Keratinocyte (primary cell): ENCODE data around the gene TTC23L. TPM values are rescaled to one million over a fixed set of nuclear protein-coding genes. Genes with fewer than 3 reads are reported as not detected.

Experiments used
- DNase-seq: peaks from one replicate; pipeline ENCODE4 v3.0.0-alpha.2; 2011; ENCODE audit warnings: low read depth, missing footprints, low spot score
- FAIRE-seq: peaks from 2 replicates; lab custom pipeline; 2011; peaks lifted over from hg19 to GRCh38; lab: Jason Lieb, UNC
- H2AFZ ChIP-seq: 2 replicates; pipeline ENCODE4 v1.6.0; 2012; ENCODE audit warnings: low read length, control low read depth, inconsistent platforms; ENCODE audit not compliant: control insufficient read depth
- H3K27ac ChIP-seq: 2 replicates; pipeline ENCODE4 v1.5.1; 2011; ENCODE audit warnings: low read length; ENCODE audit not compliant: control insufficient read depth, insufficient read depth
- H3K27me3 ChIP-seq: 3 replicates; pipeline ENCODE4 v1.6.0; 2011; ENCODE audit warnings: low read length; ENCODE audit not compliant: control insufficient read depth, insufficient read depth; ENCODE audit errors: extremely low read depth
- H3K36me3 ChIP-seq, 2 experiments: 2 replicates in 1 of 2; 3 replicates in 1 of 2; pipeline ENCODE4 v1.5.1; 2011; ENCODE audit warnings: low read length in 2 of 2, mild to moderate bottlenecking in 1 of 2; ENCODE audit not compliant: control insufficient read depth in 2 of 2, insufficient read depth in 2 of 2; ENCODE audit errors: extremely low read depth in 1 of 2
- H3K4me1 ChIP-seq: 3 replicates; pipeline ENCODE4 v1.5.1; 2011; ENCODE audit warnings: low read length; ENCODE audit not compliant: control insufficient read depth, insufficient read depth; ENCODE audit errors: extremely low read depth
- H3K4me2 ChIP-seq: 3 replicates; pipeline ENCODE4 v1.6.0; 2011; ENCODE audit warnings: low read depth, low read length; ENCODE audit not compliant: control insufficient read depth, insufficient read depth; ENCODE audit errors: extremely low read depth
- H3K4me3 ChIP-seq, 3 experiments: fragments of 200-600 bp in 1 of 3; sonication (generic) in 1 of 3; 2 replicates in 2 of 3; 3 replicates in 1 of 3; pipeline ENCODE4 v1.5.1; 2011 to 2016; ENCODE audit warnings: low read length in 3 of 3, mild to moderate bottlenecking in 3 of 3, control low read depth in 2 of 3, inconsistent platforms in 1 of 3, low read depth in 1 of 3, mixed read lengths in 1 of 3, mixed run types in 1 of 3, moderate library complexity in 1 of 3; ENCODE audit not compliant: control insufficient read depth in 2 of 3, insufficient read depth in 2 of 3; ENCODE audit errors: extremely low read depth in 1 of 3
- H3K79me2 ChIP-seq: 2 replicates; pipeline ENCODE4 v1.6.0; 2012; ENCODE audit warnings: low read length; ENCODE audit not compliant: control insufficient read depth, insufficient read depth
- H3K9ac ChIP-seq: 3 replicates; pipeline ENCODE4 v1.6.0; 2011; ENCODE audit warnings: low read length; ENCODE audit not compliant: control insufficient read depth, insufficient read depth; ENCODE audit errors: extremely low read depth
- H3K9me1 ChIP-seq: 3 replicates; pipeline ENCODE4 v1.6.0; 2011; ENCODE audit warnings: low read length; ENCODE audit not compliant: control insufficient read depth, insufficient read depth; ENCODE audit errors: extremely low read depth
- H3K9me3 ChIP-seq: 2 replicates; pipeline ENCODE4 v1.5.1; 2012; ENCODE audit warnings: low read depth, low read length; ENCODE audit not compliant: control insufficient read depth
- H4K20me1 ChIP-seq: 3 replicates; pipeline ENCODE4 v1.6.0; 2011; ENCODE audit warnings: low read length; ENCODE audit not compliant: control insufficient read depth, insufficient read depth; ENCODE audit errors: extremely low read depth
- EZH2 ChIP-seq: IDR thresholded peaks from one replicate; pipeline ENCODE4 v1.6.1; 2012; ENCODE audit warnings: inconsistent platforms, mild to moderate bottlenecking, low read length, moderate library complexity
- dilution Hi-C: fragments of 300-500 bp; cut with MboI; formaldehyde crosslinking; loops from one replicate; pipeline ENCODE4 v1.7.0; 2020; ENCODE audit warnings: low sequenced_read_pairs; ENCODE audit not compliant: extremely low pct_ligation_motif_present
- polyA plus RNA-seq, 5 experiments: library from polyadenylated mRNA; depleted of rRNA in 3 of 5; stranded (reverse) in 3 of 5; stranded (forward) in 1 of 5; unstranded in 1 of 5; fragments of >200 nt; gene quantifications; 1 replicate in 1 of 5; 2 replicates in 3 of 5; 3 replicates in 1 of 5; pipeline versions ENCODE4 v1.2.1 to v1.2.3, GENCODE V29; 2011 to 2012; ENCODE audit warnings: missing spikeins in 2 of 5, low read depth in 1 of 5, low replicate concordance in 1 of 5
- TF ChIP-seq, protein P1 (sequence below), 3 experiments: IDR thresholded peaks in 1 of 3; conservative IDR thresholded peaks in 1 of 3; optimal IDR thresholded peaks in 1 of 3; 2 replicates in 2 of 3; 3 replicates in 1 of 3; pipeline versions ENCODE3 to v1.5.1; 2011; ENCODE audit warnings: low read length in 3 of 3, mild to moderate bottlenecking in 3 of 3, moderate library complexity in 2 of 3, control low read depth in 1 of 3, inconsistent platforms in 1 of 3; ENCODE audit not compliant: insufficient read depth in 2 of 3; ENCODE audit errors: extremely low read depth in 1 of 3

TTC23L gene
- polyA plus RNA-seq, 1 donor (not counting 4 experiments of a cell fraction or from before 2014, with no cell fraction given): 0.12 TPM

DNA sequence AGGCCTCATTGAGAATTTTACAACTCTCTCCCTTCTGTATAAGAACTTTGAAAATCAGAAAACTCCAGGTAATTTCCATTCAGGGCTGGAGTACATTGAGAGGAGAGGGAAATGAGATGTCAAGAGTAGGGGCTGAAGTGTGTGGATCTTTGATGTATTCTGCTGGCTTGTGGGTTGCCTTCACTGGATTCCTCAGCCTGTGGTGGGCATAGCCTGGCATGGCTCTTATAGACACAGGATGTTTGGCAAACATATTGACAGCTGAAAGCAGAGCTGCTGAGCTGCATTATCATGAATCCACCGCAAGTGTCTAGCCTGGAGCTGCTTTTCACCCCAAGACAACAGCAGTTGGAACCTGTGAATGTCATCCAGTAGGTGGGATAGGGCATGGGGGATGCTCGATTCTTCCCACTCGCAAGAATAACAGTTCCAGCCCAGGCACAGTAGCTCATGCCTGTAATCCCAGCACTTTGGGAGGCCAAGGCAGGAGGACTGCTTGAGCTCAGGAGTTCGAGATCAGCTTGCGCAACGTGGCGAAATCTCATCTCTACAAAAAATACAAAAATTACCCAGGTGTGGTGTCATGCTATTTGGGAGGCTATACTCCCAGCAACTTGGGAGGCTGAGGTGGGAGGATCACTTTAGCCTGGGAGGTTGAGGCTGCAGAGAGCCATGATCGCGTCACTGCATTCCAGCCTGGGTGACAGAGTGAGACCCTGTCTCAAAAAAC is 36.0 kb upstream of the TTC23L start:
- no peak overlapping the region for H3K27ac ChIP-seq
- H3K79me2 ChIP-seq: no peaks in the 10 kb centered on the region
- DNase-seq (no peak), FAIRE-seq (no peak)
- no peaks in the 10 kb centered on the region for H3K27me3 ChIP-seq
- H3K9me3 ChIP-seq: no peaks in the 10 kb centered on the region
- no peak overlapping the region for H3K4me2 ChIP-seq
- no peaks in the 10 kb centered on the region for H3K9me1 ChIP-seq
- peaks cover 4 to 18% of the 10 kb centered on the region in 2 experiments for H3K36me3 ChIP-seq
- H4K20me1 ChIP-seq: no peaks in the 10 kb centered on the region
- dilution Hi-C loops: no loop called here
- H3K9ac ChIP-seq: no peak overlapping the region
- no peak overlapping the region for H3K4me3 ChIP-seq
- H3K4me1 ChIP-seq: no peaks in the 10 kb centered on the region
- TF ChIP-seq, protein P1, sequence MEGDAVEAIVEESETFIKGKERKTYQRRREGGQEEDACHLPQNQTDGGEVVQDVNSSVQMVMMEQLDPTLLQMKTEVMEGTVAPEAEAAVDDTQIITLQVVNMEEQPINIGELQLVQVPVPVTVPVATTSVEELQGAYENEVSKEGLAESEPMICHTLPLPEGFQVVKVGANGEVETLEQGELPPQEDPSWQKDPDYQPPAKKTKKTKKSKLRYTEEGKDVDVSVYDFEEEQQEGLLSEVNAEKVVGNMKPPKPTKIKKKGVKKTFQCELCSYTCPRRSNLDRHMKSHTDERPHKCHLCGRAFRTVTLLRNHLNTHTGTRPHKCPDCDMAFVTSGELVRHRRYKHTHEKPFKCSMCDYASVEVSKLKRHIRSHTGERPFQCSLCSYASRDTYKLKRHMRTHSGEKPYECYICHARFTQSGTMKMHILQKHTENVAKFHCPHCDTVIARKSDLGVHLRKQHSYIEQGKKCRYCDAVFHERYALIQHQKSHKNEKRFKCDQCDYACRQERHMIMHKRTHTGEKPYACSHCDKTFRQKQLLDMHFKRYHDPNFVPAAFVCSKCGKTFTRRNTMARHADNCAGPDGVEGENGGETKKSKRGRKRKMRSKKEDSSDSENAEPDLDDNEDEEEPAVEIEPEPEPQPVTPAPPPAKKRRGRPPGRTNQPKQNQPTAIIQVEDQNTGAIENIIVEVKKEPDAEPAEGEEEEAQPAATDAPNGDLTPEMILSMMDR (optimal IDR thresholded peaks at IDR 0.05 in 1 of 3, IDR thresholded peaks at IDR 0.05 in 1 of 3, conservative IDR thresholded peaks at IDR 0.05 in 1 of 3; ENCODE audit: extremely low read depth in 1 of 3, insufficient read depth in 2 of 3, low read length in 3 of 3): no peak
- no peak for TF ChIP-seq EZH2
- H2AFZ ChIP-seq: no peak overlapping the region

DNA sequence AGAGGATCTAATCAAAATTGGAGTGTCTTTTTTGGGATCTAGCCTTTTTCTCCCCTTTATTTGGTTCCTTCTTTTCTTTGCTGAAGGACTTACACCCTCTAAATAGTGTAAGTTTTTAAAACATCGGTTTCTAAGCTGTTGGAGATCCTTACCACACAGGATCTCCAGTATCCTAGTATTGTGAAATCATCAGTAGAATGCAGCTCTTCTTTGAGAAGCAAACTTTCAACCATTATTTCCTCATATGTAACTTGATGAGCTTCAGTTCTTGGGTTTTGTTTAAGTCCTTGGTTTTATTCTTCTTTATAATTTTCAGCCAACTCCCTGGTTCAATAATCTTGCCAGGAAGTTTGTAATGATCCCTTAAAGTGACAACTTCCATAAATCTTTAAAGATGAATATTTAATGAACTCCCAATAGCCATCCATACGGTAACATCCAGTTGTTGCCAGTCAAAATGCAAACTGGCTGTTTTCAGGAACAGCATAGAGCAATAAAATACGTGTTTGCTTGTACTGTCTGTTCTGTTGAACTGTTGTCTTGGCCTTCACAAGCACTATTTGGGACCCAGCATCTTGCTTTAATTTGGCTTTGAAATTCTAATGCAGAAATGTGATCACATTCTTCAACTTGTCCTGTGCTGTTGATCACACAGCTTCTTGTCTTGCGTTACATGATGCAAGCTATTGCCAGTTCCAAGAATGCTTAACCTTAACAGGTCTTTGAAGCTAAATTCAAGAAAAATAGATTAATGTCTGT is 34.8 kb upstream of the TTC23L start:
- Histone ChIP-seq H3K9me1 (no peaks in the 10 kb centered on the region), H3K9me3 (no peaks in the 10 kb centered on the region), H3K36me3 (peaks cover 7 to 14% of the 10 kb centered on the region in 2 experiments), H3K27ac (no peak overlapping the region), H2AFZ (no peak overlapping the region), H3K4me1 (no peaks in the 10 kb centered on the region), H3K9ac (no peak overlapping the region), H3K4me3 (no peak overlapping the region), H3K79me2 (no peaks in the 10 kb centered on the region), H3K4me2 (no peak overlapping the region), H4K20me1 (no peaks in the 10 kb centered on the region), H3K27me3 (no peaks in the 10 kb centered on the region)
- dilution Hi-C loops: no loop called here
- FAIRE-seq (no peak), DNase-seq (no peak)
- TF ChIP-seq, protein P1 (optimal IDR thresholded peaks at IDR 0.05 in 1 of 3, IDR thresholded peaks at IDR 0.05 in 1 of 3, conservative IDR thresholded peaks at IDR 0.05 in 1 of 3; ENCODE audit: extremely low read depth in 1 of 3, insufficient read depth in 2 of 3, low read length in 3 of 3): no peak
- no peak for TF ChIP-seq EZH2
